Measurements from ENCODE around the gene APBA1. TPM values are rescaled to one million over a fixed set of nuclear protein-coding genes. Genes with fewer than 3 reads are reported as not detected.

APBA1 gene
- total and polyA plus RNA-seq, 8 donors = 2.4 to 17.9 (median 11.4) TPM

GRCh38 chr9:69649566-69650250, 22.5 kb downstream of the APBA1 start:
- Histone ChIP-seq H3K27ac (no peak overlapping the region), H3K27me3 (no peaks in the 10 kb centered on the region), H3K4me1 (no peaks in the 10 kb centered on the region), H3K9me3 (no peaks in the 10 kb centered on the region), H3K4me3 (no peak overlapping the region), H3K36me3 (no peaks in the 10 kb centered on the region)
- no peak for TF ChIP-seq CTCF (IDR thresholded peaks at IDR 0.05)
- DNase-seq = no peak
- intact Hi-C loops (cut with DNase I) = no loop called here
- no peak for ATAC-seq

DNA sequence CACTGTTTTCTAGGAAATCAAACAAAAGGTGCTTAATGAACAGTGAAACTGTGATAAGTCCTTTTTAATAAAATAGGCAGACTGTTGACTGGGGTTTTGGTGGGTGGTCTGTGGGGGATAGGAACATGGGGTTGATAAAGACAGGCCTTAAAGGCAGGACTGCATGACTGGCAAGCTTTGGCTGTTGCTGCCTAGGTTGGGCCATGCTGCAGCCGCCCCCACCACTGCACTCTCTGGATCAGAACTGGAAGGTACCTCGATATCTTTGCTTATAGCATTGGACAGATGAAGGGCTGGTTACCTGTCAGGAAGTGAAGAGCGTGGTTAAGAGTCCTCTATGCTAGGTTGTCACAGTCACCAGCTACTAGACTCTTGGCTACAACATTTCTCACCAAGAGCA, 24.4 kb downstream of the APBA1 start:
- no peak overlapping the region for H3K27ac ChIP-seq
- H3K36me3 ChIP-seq = no peaks in the 10 kb centered on the region
- ATAC-seq (no peak), DNase-seq (no peak)
- intact Hi-C loops (cut with DNase I) = no loop called here
- no peaks in the 10 kb centered on the region for H3K9me3 ChIP-seq
- H3K27me3 ChIP-seq = no peaks in the 10 kb centered on the region
- H3K4me3 ChIP-seq = no peak overlapping the region
- no peaks in the 10 kb centered on the region for H3K4me1 ChIP-seq
- TF ChIP-seq CTCF (IDR thresholded peaks at IDR 0.05) = no peak

DNA sequence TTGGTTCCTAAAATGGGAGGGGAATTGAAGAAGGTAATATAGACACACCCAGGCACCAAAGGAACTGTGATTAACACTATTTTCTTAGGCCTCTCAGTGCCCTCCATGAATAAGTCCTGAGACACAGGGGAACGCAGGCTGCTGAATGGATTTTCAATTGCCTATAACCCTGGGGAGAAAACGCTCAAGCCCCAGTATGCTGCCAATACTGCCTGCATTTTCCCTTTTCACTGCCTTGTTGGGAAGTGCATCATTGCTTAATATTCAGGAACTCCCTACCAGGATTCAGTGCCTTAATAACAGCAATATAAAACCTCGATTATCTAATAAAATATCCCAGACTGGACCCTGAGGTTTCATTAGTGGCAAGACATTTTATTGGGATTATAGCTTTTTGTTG, 25.4 kb downstream of the APBA1 start:
- Histone ChIP-seq H3K36me3 (no peaks in the 10 kb centered on the region), H3K4me1 (no peaks in the 10 kb centered on the region), H3K9me3 (no peaks in the 10 kb centered on the region), H3K4me3 (no peak overlapping the region), H3K27me3 (no peaks in the 10 kb centered on the region), H3K27ac (no peak overlapping the region)
- intact Hi-C loops (cut with DNase I) = no loop called here
- ATAC-seq = no peak
- no peak for DNase-seq
- TF ChIP-seq CTCF (IDR thresholded peaks at IDR 0.05) = no peak

- ATAC-seq (peak; percentile 96), DNase-seq (peak in 3 of 4 donors; percentile 77 to 86 (median 79))
- Histone ChIP-seq H3K36me3 (no peaks in the 10 kb centered on the region), H3K4me1 (no peaks in the 10 kb centered on the region), H3K4me3 (no peak overlapping the region), H3K27me3 (no peaks in the 10 kb centered on the region), H3K9me3 (no peaks in the 10 kb centered on the region), H3K27ac (no peak overlapping the region)
- TF ChIP-seq CTCF (IDR thresholded peaks at IDR 0.05) = no peak
- intact Hi-C loops (cut with DNase I) = no loop called here
Measured at GRCh38 chr9:69645488-69645887, 26.7 kb downstream of the APBA1 start.

DNA sequence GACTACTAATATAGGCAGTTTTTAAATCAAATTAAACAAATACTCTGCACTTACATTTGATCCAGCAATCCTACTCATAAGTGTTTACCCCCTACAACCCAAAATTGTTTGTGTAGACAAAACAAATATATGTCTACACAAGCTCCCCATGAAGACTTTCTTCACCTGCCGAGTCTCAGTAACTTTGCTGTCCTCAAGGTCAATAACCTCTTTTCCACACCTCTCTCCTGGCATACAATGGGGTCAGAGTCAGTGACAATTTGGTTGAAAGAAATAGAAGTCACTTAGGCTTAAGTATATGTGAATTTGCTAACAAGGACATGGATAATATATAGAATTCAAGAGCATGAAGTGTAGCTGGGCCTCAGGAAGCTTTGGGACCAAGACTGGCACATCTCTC, 29.1 kb downstream of the APBA1 start:
- TF ChIP-seq CTCF (IDR thresholded peaks at IDR 0.05) = no peak
- H3K27me3 ChIP-seq = no peaks in the 10 kb centered on the region
- intact Hi-C loops (cut with DNase I) = no loop called here
- H3K4me3 ChIP-seq = no peak overlapping the region
- no peaks in the 10 kb centered on the region for H3K36me3 ChIP-seq
- no peak overlapping the region for H3K27ac ChIP-seq
- DNase-seq (no peak), ATAC-seq (no peak)
- no peaks in the 10 kb centered on the region for H3K4me1 ChIP-seq
- no peaks in the 10 kb centered on the region for H3K9me3 ChIP-seq
